Astrocyte of the spinal cord (primary cell): ENCODE data around the gene ADGRD2.

ENCODE experiments used
- DNase-seq: peaks from one replicate; pipeline ENCODE4 v3.0.0; 2011; ENCODE audit warnings: low read depth, low spot score
- H3K4me3 ChIP-seq: 2 replicates; pipeline ENCODE4 v1.5.1; 2011; ENCODE audit warnings: low read depth, mild to moderate bottlenecking, low read length, moderate library complexity
- CTCF ChIP-seq: IDR thresholded peaks from 2 replicates; pipeline ENCODE4 v1.5.1; 2012; ENCODE audit warnings: low read depth, mild to moderate bottlenecking, low read length, inconsistent platforms
- in situ Hi-C: cut with HindIII; loops from 2 replicates; pipeline ENCODE4 v1.10.0; 2017; ENCODE audit warnings: low sequenced_read_pairs

The ADGRD2 gene

GRCh38 chr9:124497441-124497840 is 47.2 kb downstream of the ADGRD2 start:
- DNase-seq: no peak
- no peak for TF ChIP-seq CTCF
- in situ Hi-C loops: no loop called here
- no peak overlapping the region for H3K4me3 ChIP-seq

- no peak overlapping the region for H3K4me3 ChIP-seq
- no peak for TF ChIP-seq CTCF
- in situ Hi-C loops: no loop called here
- no peak for DNase-seq
These were observed 47.8 kb downstream of the ADGRD2 start for GRCh38 chr9:124498040-124498439.

- in situ Hi-C loops: no loop called here
These were observed 48.4 kb downstream of the ADGRD2 start for GRCh38 chr9:124498499-124499146.

GRCh38 chr9:124499216-124499615 is 49.0 kb downstream of the ADGRD2 start:
- no peak for DNase-seq
- TF ChIP-seq CTCF: no peak
- in situ Hi-C loops: no loop called here
- no peak overlapping the region for H3K4me3 ChIP-seq

More at GRCh38 chr9:124498499-124499146, 48.4 kb downstream of the ADGRD2 start:
- no peak for DNase-seq
- no peak overlapping the region for H3K4me3 ChIP-seq
- TF ChIP-seq CTCF: no peak

GRCh38 chr9:124500028-124500795 is 50.0 kb downstream of the ADGRD2 start:
- no peak overlapping the region for H3K4me3 ChIP-seq
- TF ChIP-seq CTCF: no peak
- in situ Hi-C loops: no loop called here
- DNase-seq: no peak

GRCh38 chr9:124500796-124501611 is 50.8 kb downstream of the ADGRD2 start:
- no peak for TF ChIP-seq CTCF
- H3K4me3 ChIP-seq: no peak overlapping the region
- DNase-seq: no peak
- in situ Hi-C loops: no loop called here
